Stimulated activated CD8-positive, alpha-beta memory T cell treated with anti-CD3 and anti-CD28 coated beads, Interleukin-15, amount 100 ng/mL, for 1 hour (primary cell): ENCODE results near the gene PDE7B.
"Not testable (repeated sequence)": the region's sequence is repeated elsewhere in the genome, so short reads cannot be mapped to it uniquely, and the experiment has no call there.

Source experiments
- DNase-seq: peaks from one replicate; pipeline ENCODE4 v3.0.0-alpha.2; 2020; ENCODE audit warnings: low read depth

Gene PDE7B

DNA sequence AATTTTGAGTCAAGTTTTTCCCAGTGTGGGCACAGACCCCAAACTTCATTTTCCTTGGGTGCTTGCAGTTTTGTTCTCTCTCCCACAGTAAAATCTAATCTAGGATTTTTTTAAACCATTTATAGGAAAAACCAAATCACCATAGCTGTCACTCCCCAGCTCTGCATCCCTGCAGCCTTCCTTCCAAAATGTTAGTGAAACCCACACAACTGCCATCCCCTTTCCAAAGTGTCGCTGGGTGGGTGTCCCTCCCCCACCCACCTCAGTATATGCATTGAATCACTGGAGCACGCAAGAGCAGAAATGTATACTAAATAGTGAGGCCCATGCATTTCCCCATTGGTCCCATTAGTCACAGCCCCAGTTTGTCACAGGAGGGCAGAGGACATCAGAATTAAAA is 260.3 kb downstream of the PDE7B start:
- DNase-seq, result no peak

GRCh38 chr6:136112262-136112661 is 260.8 kb downstream of the PDE7B start:
- no peak for DNase-seq

- DNase-seq, result no peak
These were observed 262.3 kb downstream of the PDE7B start for GRCh38 chr6:136113736-136114173.

- no peak for DNase-seq
These were observed 263.2 kb downstream of the PDE7B start for GRCh38 chr6:136114661-136115060.

DNA sequence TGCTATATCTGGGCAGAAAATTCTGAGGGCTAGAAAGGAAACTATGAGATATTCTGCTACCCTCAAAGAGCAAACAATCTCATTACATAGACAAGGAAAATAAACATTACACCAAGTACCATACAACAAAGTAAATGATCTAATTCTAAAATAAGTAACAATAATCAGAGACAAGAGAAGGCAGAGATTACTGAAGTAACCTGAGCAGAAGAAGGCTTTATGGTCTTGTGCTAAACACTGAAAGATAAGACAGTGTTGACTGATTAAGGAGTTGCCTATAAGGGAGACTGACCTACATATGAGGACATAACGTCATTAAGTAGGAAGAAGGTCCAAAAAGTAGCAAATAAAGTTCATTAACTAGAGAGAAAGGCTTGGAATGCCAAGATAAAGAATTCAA is 264.4 kb downstream of the PDE7B start:
- DNase-seq, result no peak

DNA sequence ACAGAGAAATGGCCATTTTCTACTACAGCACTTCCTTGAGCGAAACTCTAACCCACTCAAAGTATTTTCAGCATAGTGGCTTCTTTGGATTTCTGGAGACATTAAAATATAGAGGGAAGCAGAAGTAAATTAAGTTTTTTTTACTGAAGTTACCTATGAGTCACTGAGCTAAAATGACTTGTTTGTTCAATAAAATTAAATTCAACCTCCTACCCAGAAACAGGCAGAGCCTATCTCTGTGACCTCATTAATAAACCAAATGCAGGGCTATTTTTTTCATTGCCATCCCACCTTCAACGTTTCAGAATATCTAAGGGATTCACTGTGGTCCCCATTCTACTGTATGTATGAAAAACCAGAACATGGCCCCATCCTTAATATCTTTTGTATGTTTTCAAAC is 265.6 kb downstream of the PDE7B start:
- DNase-seq, result no peak

- no peak for DNase-seq
These were observed 267.3 kb downstream of the PDE7B start for GRCh38 chr6:136118787-136119186.

DNA sequence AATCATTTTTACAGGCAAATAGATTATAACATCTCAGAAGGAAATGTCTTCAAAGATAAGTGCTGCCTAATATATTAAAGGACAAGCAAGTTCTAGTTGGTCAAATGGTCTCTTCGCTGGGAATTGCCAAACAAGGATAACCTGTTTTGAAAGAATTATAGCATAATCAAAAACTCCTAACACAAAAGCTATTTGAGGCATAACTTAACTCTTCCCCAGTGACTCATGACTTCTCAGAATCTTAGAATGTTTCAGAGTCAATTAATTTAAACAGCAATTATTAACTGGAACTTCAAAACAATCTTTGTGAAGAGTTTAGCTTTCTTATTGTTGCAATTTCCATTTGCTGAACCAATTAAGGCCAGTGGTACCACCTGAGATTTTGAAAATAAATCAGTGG is 272.0 kb downstream of the PDE7B start:
- DNase-seq, result no peak

DNA sequence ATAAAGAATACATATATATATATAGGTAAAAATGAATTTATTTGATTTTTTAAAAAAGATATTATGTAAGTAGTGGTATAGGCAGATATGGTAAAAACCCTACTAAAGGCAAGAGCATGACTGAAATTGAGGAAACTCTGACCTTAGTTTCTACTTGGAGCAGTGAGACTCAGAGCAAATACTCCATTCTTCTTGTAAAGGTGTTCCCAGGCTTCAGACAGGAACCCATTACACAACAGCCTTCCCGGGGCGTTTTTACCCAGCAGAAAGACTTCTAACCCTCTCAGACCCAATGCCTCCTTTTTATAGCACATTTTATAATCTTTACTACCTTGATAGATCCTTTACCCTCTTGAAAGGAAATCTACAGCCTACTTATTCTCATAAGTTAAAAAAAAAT is 274.1 kb downstream of the PDE7B start:
- no peak for DNase-seq

DNA sequence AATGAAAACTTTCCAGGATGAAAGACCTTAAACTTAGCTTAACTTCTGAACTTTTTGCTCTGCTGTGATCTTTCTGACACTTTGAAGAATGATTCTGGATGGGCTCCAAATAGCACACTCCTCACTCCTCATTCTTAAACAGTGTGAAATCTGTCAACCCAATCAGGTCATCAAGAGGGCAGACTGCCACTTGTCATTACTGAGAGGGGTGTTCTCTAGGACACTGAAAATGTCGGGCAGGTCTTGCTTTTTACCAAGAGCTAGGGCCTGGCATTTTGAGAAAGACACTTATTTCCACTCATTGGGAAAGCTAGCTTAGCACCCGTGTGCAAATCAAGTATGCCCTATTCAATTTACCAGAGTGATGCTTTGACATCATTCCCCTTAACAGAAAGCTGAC is 276.4 kb downstream of the PDE7B start:
- DNase-seq, result no peak

DNA sequence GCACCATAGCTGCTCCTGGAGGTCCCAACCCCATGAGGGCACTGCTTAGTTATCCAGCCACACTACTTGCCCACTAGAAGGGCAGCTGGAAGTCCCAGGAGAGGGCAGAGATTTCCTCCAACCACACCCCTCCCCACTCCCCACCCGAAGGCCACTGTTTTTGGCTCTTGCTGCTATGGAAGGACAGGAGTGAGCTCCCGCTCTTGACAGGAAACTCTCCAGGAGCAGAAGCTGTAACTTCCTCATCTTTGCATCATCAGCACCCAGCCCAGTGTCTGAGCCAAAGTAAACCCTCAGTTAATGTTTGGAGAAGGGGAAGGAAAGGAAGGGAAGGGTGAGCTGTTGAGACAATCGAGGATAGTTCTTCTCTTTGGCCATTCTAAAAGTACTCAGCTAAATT is 277.9 kb downstream of the PDE7B start:
- DNase-seq, result no peak

DNA sequence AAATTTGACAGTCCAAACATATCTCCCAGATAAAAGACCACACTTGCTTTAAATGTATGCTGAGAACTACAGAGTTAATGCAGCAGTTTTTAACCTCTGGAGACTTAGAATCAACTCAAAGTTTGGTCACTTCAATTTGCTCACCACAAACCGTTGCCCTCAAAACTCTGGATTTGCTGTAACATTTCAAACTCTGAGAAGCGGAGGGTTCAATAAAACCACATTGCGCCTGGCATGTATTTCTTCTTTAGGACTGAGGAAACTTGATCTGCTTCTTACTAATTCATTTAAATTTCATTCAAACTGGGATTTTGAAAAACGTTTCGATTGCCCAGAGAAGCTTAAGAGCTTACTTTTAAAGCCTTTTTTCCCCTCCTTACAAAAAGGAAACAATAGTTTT is 282.8 kb downstream of the PDE7B start:
- DNase-seq, result no peak

DNA sequence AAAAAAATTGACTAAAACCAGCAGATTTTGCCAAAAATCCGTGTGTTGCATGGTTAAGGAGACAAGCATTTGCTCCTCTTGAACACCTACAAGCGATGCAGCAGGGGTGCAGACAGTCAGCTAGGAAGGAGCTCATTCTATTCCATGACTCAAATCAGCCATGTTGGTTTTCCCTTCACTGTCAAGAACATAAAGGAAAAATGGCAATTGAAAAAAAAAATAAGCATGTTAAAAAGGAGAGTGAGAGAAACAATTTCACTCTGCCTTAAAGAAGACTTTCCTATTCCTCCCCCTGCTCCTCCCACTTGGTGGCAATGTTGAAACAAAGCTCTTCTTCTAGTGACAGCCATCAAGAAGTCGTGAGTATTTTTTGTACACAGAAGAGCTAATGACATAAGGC is 283.2 kb downstream of the PDE7B start:
- DNase-seq, result no peak

DNA sequence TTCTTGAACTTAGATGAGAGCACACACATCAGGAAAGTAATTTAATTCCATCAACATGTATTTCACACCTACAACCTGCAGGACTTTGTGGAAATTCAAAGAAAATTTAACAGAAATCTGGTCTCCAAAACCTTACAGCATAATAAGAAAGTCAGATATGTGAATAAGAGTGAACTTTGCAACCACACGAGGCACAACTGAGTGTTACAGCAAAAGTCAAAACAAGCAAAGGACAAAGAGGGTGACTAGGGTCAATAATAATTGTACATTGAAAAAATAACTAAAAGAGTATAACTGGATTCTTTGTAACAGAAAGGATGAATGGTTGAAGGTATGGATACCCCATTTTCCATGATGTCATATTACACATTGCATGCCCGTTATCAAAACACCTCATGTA is 284.8 kb downstream of the PDE7B start:
- DNase-seq, result no peak

DNA sequence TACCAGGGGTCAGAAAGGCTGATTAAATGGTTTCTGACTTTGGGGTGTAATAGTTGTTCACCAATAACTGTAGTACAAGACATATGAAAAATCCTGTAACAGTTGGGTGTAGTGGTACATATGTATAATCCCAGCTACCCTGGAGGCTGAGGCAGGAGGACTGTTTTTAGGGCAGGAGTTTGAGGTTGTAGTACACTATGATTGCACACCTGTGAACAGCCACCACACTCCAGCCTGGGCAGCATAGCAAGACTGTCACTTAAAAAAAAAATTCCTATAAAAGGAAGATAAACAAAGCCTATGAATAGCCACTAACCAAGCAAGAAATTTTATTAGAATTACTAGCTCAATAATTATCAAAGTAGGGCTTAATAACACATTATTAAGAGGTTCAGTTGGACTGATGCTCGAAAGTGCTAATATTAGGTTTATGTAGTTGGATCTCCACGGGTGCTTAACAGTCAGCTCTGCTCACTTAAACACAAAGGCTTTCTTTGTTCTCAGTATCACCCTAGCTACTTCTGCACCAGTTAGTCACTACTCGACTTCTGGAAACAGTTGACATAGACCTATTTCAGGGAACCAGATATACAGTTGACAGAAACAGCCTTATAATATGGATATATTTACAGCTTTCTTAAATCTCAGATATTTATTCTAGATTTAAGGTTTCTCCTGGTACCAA is 285.6 kb downstream of the PDE7B start:
- DNase-seq, result no peak

- DNase-seq, result no peak
These were observed 286.4 kb downstream of the PDE7B start for GRCh38 chr6:136137739-136138402.

DNA sequence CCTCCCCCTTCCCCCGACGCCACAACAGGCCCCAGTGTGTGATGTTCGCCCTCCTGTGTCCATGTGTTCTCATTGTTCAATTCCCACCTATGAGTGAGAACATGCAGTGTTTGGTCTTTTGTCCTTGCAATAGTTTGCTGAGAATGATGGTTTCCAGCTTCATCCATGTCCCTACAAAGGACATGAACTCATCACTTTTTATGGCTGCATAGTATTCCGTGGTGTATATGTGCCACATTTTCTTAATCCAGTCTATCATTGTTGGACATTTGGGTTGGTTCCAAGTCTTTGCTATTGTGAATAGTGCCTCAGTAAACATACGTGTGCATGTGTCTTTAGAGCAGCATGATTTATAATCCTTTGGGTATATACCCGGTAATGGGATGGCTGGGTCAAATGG is 287.6 kb downstream of the PDE7B start:
- not testable (repeated sequence) for DNase-seq

DNA sequence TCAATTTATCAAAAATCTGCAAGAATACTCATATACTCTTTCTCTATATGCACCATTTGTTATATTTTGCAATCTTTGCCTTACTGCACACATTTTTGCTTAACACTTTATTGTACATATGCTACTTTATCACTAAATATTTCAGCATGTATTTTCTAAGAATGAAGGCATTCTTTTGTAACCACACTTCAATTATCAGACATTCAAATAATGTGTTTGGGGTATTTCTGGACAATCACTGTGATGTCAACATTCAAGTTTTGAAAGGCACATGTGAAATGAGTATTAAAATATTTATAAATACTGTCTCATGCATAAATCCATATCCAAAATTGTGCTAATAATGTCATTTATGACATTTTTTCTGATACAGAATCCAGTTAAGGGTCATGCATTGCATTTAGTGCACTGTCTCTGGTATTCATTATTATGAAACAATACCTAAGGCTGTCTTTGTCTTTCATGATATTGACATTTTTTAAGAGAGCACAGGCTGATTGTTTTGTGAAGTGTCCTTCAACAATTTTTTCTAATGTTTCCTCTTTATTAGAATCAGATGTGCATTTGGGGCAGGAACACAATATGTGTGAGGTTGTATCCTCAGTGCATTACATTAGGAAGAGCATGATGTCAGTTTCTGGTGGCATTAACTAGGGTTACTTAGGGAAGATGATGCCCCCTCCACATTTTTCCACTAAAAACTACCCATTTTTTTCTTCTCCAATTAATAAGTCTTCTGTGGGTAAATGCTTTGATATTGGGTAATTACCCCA is 292.9 kb downstream of the PDE7B start:
- no peak for DNase-seq

DNA sequence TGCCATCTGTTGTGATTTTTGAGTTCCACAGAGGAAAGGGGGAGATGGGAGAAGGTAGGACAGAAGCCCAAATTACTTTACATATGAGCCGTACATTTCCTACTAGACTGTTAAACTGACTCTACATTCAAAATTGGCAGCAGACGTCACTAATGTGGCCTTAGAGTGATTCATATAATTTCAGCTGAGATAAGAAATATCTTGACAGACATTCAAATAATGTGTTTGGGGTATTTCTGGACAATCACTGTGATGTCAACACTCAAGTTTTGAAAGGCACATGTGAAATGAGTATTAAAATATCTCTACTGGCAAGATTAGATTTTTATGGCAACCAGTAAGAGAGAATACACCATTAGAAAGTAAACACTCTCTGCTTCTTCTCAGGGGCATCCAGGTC is 294.6 kb downstream of the PDE7B start:
- DNase-seq, result no peak

- DNase-seq, result no peak
These were observed 295.8 kb downstream of the PDE7B start for GRCh38 chr6:136147342-136147741.

GRCh38 chr6:136148051-136148450 is 296.6 kb downstream of the PDE7B start:
- no peak for DNase-seq

DNA sequence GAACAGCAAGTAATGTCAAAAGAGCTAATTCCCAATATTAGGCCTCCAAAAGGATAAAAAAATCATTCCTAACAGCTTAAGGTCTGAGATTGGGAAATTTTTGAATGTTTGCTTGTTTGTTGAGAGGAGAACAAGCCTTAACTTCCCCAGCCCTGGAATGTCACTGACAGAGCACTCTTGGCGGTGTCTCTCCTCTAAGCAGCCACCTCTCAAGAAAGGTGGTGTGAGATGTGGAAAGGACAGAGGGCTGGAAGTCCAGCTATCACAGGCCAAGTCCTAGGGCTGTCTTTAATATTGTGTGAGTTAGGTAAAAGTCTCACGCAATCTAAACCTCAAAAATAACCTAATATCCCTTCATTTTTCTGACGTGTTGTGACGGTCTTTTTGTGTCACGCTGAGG is 297.0 kb downstream of the PDE7B start:
- DNase-seq, result no peak

GRCh38 chr6:136149311-136149710 is 297.8 kb downstream of the PDE7B start:
- no peak for DNase-seq
